Keratinocyte (primary cell): ENCODE results near the gene CEACAM8. TPM values are rescaled to one million over a fixed set of nuclear protein-coding genes. Genes with fewer than 3 reads are reported as not detected.

Source experiments
- DNase-seq: peaks from one replicate; pipeline ENCODE4 v3.0.0-alpha.2; 2011; ENCODE audit warnings: low read depth, missing footprints, low spot score
- FAIRE-seq: peaks from 2 replicates; lab custom pipeline; 2011; peaks lifted over from hg19 to GRCh38; lab: Jason Lieb, UNC
- H2AFZ ChIP-seq: 2 replicates; pipeline ENCODE4 v1.6.0; 2012; ENCODE audit warnings: low read length, control low read depth, inconsistent platforms; ENCODE audit not compliant: control insufficient read depth
- H3K27ac ChIP-seq: 2 replicates; pipeline ENCODE4 v1.5.1; 2011; ENCODE audit warnings: low read length; ENCODE audit not compliant: control insufficient read depth, insufficient read depth
- H3K27me3 ChIP-seq: 3 replicates; pipeline ENCODE4 v1.6.0; 2011; ENCODE audit warnings: low read length; ENCODE audit not compliant: control insufficient read depth, insufficient read depth; ENCODE audit errors: extremely low read depth
- H3K36me3 ChIP-seq, 2 experiments: 2 replicates in 1 of 2; 3 replicates in 1 of 2; pipeline ENCODE4 v1.5.1; 2011; ENCODE audit warnings: low read length in 2 of 2, mild to moderate bottlenecking in 1 of 2; ENCODE audit not compliant: control insufficient read depth in 2 of 2, insufficient read depth in 2 of 2; ENCODE audit errors: extremely low read depth in 1 of 2
- H3K4me1 ChIP-seq: 3 replicates; pipeline ENCODE4 v1.5.1; 2011; ENCODE audit warnings: low read length; ENCODE audit not compliant: control insufficient read depth, insufficient read depth; ENCODE audit errors: extremely low read depth
- H3K4me2 ChIP-seq: 3 replicates; pipeline ENCODE4 v1.6.0; 2011; ENCODE audit warnings: low read depth, low read length; ENCODE audit not compliant: control insufficient read depth, insufficient read depth; ENCODE audit errors: extremely low read depth
- H3K4me3 ChIP-seq, 3 experiments: fragments of 200-600 bp in 1 of 3; sonication (generic) in 1 of 3; 2 replicates in 2 of 3; 3 replicates in 1 of 3; pipeline ENCODE4 v1.5.1; 2011 to 2016; ENCODE audit warnings: low read length in 3 of 3, mild to moderate bottlenecking in 3 of 3, control low read depth in 2 of 3, inconsistent platforms in 1 of 3, low read depth in 1 of 3, mixed read lengths in 1 of 3, mixed run types in 1 of 3, moderate library complexity in 1 of 3; ENCODE audit not compliant: control insufficient read depth in 2 of 3, insufficient read depth in 2 of 3; ENCODE audit errors: extremely low read depth in 1 of 3
- H3K79me2 ChIP-seq: 2 replicates; pipeline ENCODE4 v1.6.0; 2012; ENCODE audit warnings: low read length; ENCODE audit not compliant: control insufficient read depth, insufficient read depth
- H3K9ac ChIP-seq: 3 replicates; pipeline ENCODE4 v1.6.0; 2011; ENCODE audit warnings: low read length; ENCODE audit not compliant: control insufficient read depth, insufficient read depth; ENCODE audit errors: extremely low read depth
- H3K9me1 ChIP-seq: 3 replicates; pipeline ENCODE4 v1.6.0; 2011; ENCODE audit warnings: low read length; ENCODE audit not compliant: control insufficient read depth, insufficient read depth; ENCODE audit errors: extremely low read depth
- H3K9me3 ChIP-seq: 2 replicates; pipeline ENCODE4 v1.5.1; 2012; ENCODE audit warnings: low read depth, low read length; ENCODE audit not compliant: control insufficient read depth
- H4K20me1 ChIP-seq: 3 replicates; pipeline ENCODE4 v1.6.0; 2011; ENCODE audit warnings: low read length; ENCODE audit not compliant: control insufficient read depth, insufficient read depth; ENCODE audit errors: extremely low read depth
- CTCF ChIP-seq, 3 experiments: IDR thresholded peaks in 1 of 3; conservative IDR thresholded peaks in 1 of 3; optimal IDR thresholded peaks in 1 of 3; 2 replicates in 2 of 3; 3 replicates in 1 of 3; pipeline versions ENCODE3 to v1.5.1; 2011; ENCODE audit warnings: low read length in 3 of 3, mild to moderate bottlenecking in 3 of 3, moderate library complexity in 2 of 3, control low read depth in 1 of 3, inconsistent platforms in 1 of 3; ENCODE audit not compliant: insufficient read depth in 2 of 3; ENCODE audit errors: extremely low read depth in 1 of 3
- EZH2 ChIP-seq: IDR thresholded peaks from one replicate; pipeline ENCODE4 v1.6.1; 2012; ENCODE audit warnings: inconsistent platforms, mild to moderate bottlenecking, low read length, moderate library complexity
- dilution Hi-C: fragments of 300-500 bp; cut with MboI; formaldehyde crosslinking; loops from one replicate; pipeline ENCODE4 v1.7.0; 2020; ENCODE audit warnings: low sequenced_read_pairs; ENCODE audit not compliant: extremely low pct_ligation_motif_present
- polyA plus RNA-seq, 5 experiments: library from polyadenylated mRNA; depleted of rRNA in 3 of 5; stranded (reverse) in 3 of 5; stranded (forward) in 1 of 5; unstranded in 1 of 5; fragments of >200 nt; gene quantifications; 1 replicate in 1 of 5; 2 replicates in 3 of 5; 3 replicates in 1 of 5; pipeline versions ENCODE4 v1.2.1 to v1.2.3, GENCODE V29; 2011 to 2012; ENCODE audit warnings: missing spikeins in 2 of 5, low read depth in 1 of 5, low replicate concordance in 1 of 5

The CEACAM8 gene
- polyA plus RNA-seq, 1 donor (not counting 4 experiments of a cell fraction or from before 2014, with no cell fraction given): not detected

GRCh38 chr19:42606660-42607351, 12.1 kb upstream of the CEACAM8 start:
- no peaks in the 10 kb centered on the region for H4K20me1 ChIP-seq
- H3K27me3 ChIP-seq: peaks cover 2% of the 10 kb centered on the region
- H3K4me3 ChIP-seq: no peak overlapping the region
- no peak overlapping the region for H3K9ac ChIP-seq
- H3K4me1 ChIP-seq: no peaks in the 10 kb centered on the region
- dilution Hi-C loops: no loop called here
- H3K27ac ChIP-seq: no peak overlapping the region
- peak; percentile 86 for FAIRE-seq
- no peak overlapping the region for H3K4me2 ChIP-seq
- DNase-seq: peak; percentile 19
- no peaks in the 10 kb centered on the region for H3K9me1 ChIP-seq
- peak; percentile 89 to 96 (median 93) for TF ChIP-seq CTCF (optimal IDR thresholded peaks at IDR 0.05 in 1 of 3, IDR thresholded peaks at IDR 0.05 in 1 of 3, conservative IDR thresholded peaks at IDR 0.05 in 1 of 3; ENCODE audit: extremely low read depth in 1 of 3, insufficient read depth in 2 of 3, low read length in 3 of 3)
- TF ChIP-seq EZH2: no peak
- H3K36me3 ChIP-seq: no peaks in the 10 kb centered on the region
- no peaks in the 10 kb centered on the region for H3K9me3 ChIP-seq
- H3K79me2 ChIP-seq: no peaks in the 10 kb centered on the region
- H2AFZ ChIP-seq: no peak overlapping the region

- FAIRE-seq: peak; percentile 55
- Histone ChIP-seq H3K27me3 (no peaks in the 10 kb centered on the region), H2AFZ (no peak overlapping the region), H3K36me3 (no peaks in the 10 kb centered on the region), H3K4me1 (no peaks in the 10 kb centered on the region), H3K79me2 (no peaks in the 10 kb centered on the region), H3K9me3 (no peaks in the 10 kb centered on the region), H3K4me2 (no peak overlapping the region), H3K9me1 (no peaks in the 10 kb centered on the region), H4K20me1 (no peaks in the 10 kb centered on the region), H3K4me3 (no peak overlapping the region), H3K9ac (no peak overlapping the region), H3K27ac (no peak overlapping the region)
- TF ChIP-seq CTCF (optimal IDR thresholded peaks at IDR 0.05 in 1 of 3, IDR thresholded peaks at IDR 0.05 in 1 of 3, conservative IDR thresholded peaks at IDR 0.05 in 1 of 3; ENCODE audit: extremely low read depth in 1 of 3, insufficient read depth in 2 of 3, low read length in 3 of 3) (no peak), EZH2 (no peak)
- dilution Hi-C loops: no loop called here
- DNase-seq: no peak
Observed at GRCh38 chr19:42601811-42602443, 7.2 kb upstream of the CEACAM8 start.
